Liver (tissue), 9 donors: ENCODE results near the gene CCN5. TPM values are rescaled to one million over a fixed set of nuclear protein-coding genes. Genes with fewer than 3 reads are reported as not detected.

Experiments
- DNase-seq: peaks from one replicate; pipeline ENCODE4 v3.0.0-alpha.2; 2017; ENCODE audit warnings: low spot score
- H3K27ac ChIP-seq, 2 donors: one replicate each; pipeline ENCODE4 v1.7.0; 2013; ENCODE audit warnings: inconsistent platforms in 2 of 2, low read length in 2 of 2, control low read depth in 1 of 2, low read depth in 1 of 2, mild to moderate bottlenecking in 1 of 2
- H3K27me3 ChIP-seq, 4 donors: one replicate each; pipeline versions ENCODE4 v1.6.1 to v1.7.0; 2013; ENCODE audit warnings: low read length in 3 of 4, inconsistent platforms in 1 of 4, mild to moderate bottlenecking in 1 of 4, moderate library complexity in 1 of 4; ENCODE audit not compliant: control insufficient read depth in 4 of 4, insufficient read depth in 4 of 4
- H3K36me3 ChIP-seq, 4 donors: one replicate each; pipeline versions ENCODE4 v1.6.1 to v1.7.0; 2013; ENCODE audit warnings: low read length in 3 of 4, mild to moderate bottlenecking in 3 of 4, low read depth in 1 of 4, moderate library complexity in 1 of 4; ENCODE audit not compliant: control insufficient read depth in 4 of 4, insufficient read depth in 3 of 4
- H3K4me1 ChIP-seq, 4 donors: one replicate each; pipeline versions ENCODE4 v1.6.1 to v1.7.0; 2013; ENCODE audit warnings: low read length in 3 of 4, mild to moderate bottlenecking in 3 of 4, moderate library complexity in 1 of 4; ENCODE audit not compliant: control insufficient read depth in 4 of 4, insufficient read depth in 4 of 4
- H3K4me3 ChIP-seq, 3 donors: one replicate each; pipeline versions ENCODE4 v1.6.1 to v1.7.0; 2013; ENCODE audit warnings: low read length in 3 of 3, control low read depth in 1 of 3, low read depth in 1 of 3, mild to moderate bottlenecking in 1 of 3
- H3K9ac ChIP-seq, 2 donors: one replicate each; pipeline ENCODE4 v1.7.0; 2013; ENCODE audit warnings: low read length in 2 of 2, mild to moderate bottlenecking in 2 of 2, moderate library complexity in 2 of 2, control low read depth in 1 of 2, low read depth in 1 of 2
- H3K9me3 ChIP-seq, 4 donors: one replicate each; pipeline versions ENCODE4 v1.6.1 to v1.7.0; 2013; ENCODE audit warnings: low read length in 3 of 4; ENCODE audit not compliant: control insufficient read depth in 4 of 4
- ATF3 ChIP-seq: IDR thresholded peaks from 2 replicates; pipeline ENCODE4 v1.6.1; 2016; ENCODE audit warnings: antibody characterized with exemption
- CTCF ChIP-seq: fragments of 150-350 bp; IDR thresholded peaks from 2 replicates; pipeline ENCODE4 v1.5.1; 2017; ENCODE audit warnings: improper control_type of control experiment, low read depth, low read length; ENCODE audit not compliant: missing input control
- EGR1 ChIP-seq, 2 donors: IDR thresholded peaks; 2 replicates each; pipeline ENCODE4 v1.6.1; 2016 to 2018; ENCODE audit warnings: antibody characterized with exemption in 2 of 2, low read depth in 2 of 2
- FOXA1 ChIP-seq: IDR thresholded peaks from 2 replicates; pipeline ENCODE4 v1.6.1; 2016; ENCODE audit warnings: antibody characterized with exemption
- FOXA2 ChIP-seq: IDR thresholded peaks from 2 replicates; pipeline ENCODE4 v1.6.1; 2016; ENCODE audit warnings: antibody characterized with exemption
- HNF4A ChIP-seq, 2 donors: conservative IDR thresholded peaks; 2 replicates each; pipeline ENCODE4 v1.6.1; 2016; ENCODE audit warnings: antibody characterized with exemption in 2 of 2, mild to moderate bottlenecking in 2 of 2
- HNF4G ChIP-seq: IDR thresholded peaks from 2 replicates; pipeline ENCODE4 v1.6.1; 2016; ENCODE audit warnings: antibody characterized with exemption
- JUND ChIP-seq, 2 donors: IDR thresholded peaks; 2 replicates each; pipeline ENCODE4 v1.6.1; 2016; ENCODE audit warnings: antibody characterized with exemption in 2 of 2
- MAX ChIP-seq: IDR thresholded peaks from 2 replicates; pipeline ENCODE4 v1.6.1; 2016; ENCODE audit warnings: antibody characterized with exemption
- NR2F2 ChIP-seq: IDR thresholded peaks from 2 replicates; pipeline ENCODE4 v1.6.1; 2016; ENCODE audit warnings: antibody characterized with exemption
- RAD21 ChIP-seq, 2 donors: IDR thresholded peaks; 2 replicates each; pipeline ENCODE4 v1.6.1; 2016; ENCODE audit warnings: antibody characterized with exemption in 2 of 2, mild to moderate bottlenecking in 2 of 2
- REST ChIP-seq: IDR thresholded peaks from 2 replicates; pipeline ENCODE4 v1.6.1; 2016; ENCODE audit warnings: antibody characterized with exemption, mild to moderate bottlenecking
- RXRA ChIP-seq, 2 donors: IDR thresholded peaks; 2 replicates each; pipeline ENCODE4 v1.6.1; 2017 to 2018; ENCODE audit warnings: antibody characterized with exemption in 2 of 2, mild to moderate bottlenecking in 1 of 2
- SP1 ChIP-seq: IDR thresholded peaks from 2 replicates; pipeline ENCODE4 v1.6.1; 2018; ENCODE audit warnings: antibody characterized with exemption, mild to moderate bottlenecking
- TAF1 ChIP-seq: conservative IDR thresholded peaks from 2 replicates; pipeline ENCODE4 v1.6.1; 2016; ENCODE audit warnings: antibody characterized with exemption, mild to moderate bottlenecking
- YY1 ChIP-seq: IDR thresholded peaks from 2 replicates; pipeline ENCODE4 v1.6.1; 2016; ENCODE audit warnings: antibody characterized with exemption, mild to moderate bottlenecking
- ZBTB33 ChIP-seq: IDR thresholded peaks from 2 replicates; pipeline ENCODE4 v1.6.1; 2016; ENCODE audit warnings: antibody characterized with exemption
- WGBS: extraction: QIAGEN DNeasy Blood & Tissue Kit; methylation state at CpG from one replicate; pipeline ENCODE4 v1.1.7; 2013; 5-methylcytosine and 5-hydroxymethylcytosine counted together
- polyA plus RNA-seq, 2 donors: library from polyadenylated mRNA; stranded (reverse) in 1 of 2; unstranded in 1 of 2; fragments of 200-250 nt in 1 of 2; fragments of >200 nt in 1 of 2; fragmentation: Nextera tagmentation in 1 of 2; extraction: Ambion mirVana in 1 of 2; gene quantifications; one replicate each; pipeline versions ENCODE4 v1.2.1 to v1.2.3, GENCODE V29; 2013 to 2015
- total RNA-seq, 2 donors: library from RNA; depleted of rRNA; stranded (reverse); fragments of >200 nt; gene quantifications; one replicate each; pipeline ENCODE4 v1.2.3, GENCODE V29; 2014
- donor health status: healthy.
- donor health status: healthy.
- donor health status: healthy.
- donor health status: healthy.
- donor health status: healthy.

The CCN5 gene
- total and polyA plus RNA-seq, 4 donors: 1.2 to 3.6 (median 1.9) TPM; not detected in 1

- no peak overlapping the region for H3K4me3 ChIP-seq
- H3K27ac ChIP-seq: no peak overlapping the region
- 49% methylated on average over 4 of the region's 4 CpGs for WGBS
- H3K9me3 ChIP-seq: no peaks in the 10 kb centered on the region
- no peak for DNase-seq
- TF ChIP-seq CTCF: no peak
- TF ChIP-seq MAX: no peak
- no peak for TF ChIP-seq NR2F2
- no peak for TF ChIP-seq EGR1 (IDR thresholded peaks at IDR 0.05; ENCODE audit: low read depth in 2 of 2)
- TF ChIP-seq HNF4A (conservative IDR thresholded peaks at IDR 0.05): no peak
- TF ChIP-seq ZBTB33: no peak
- no peak for TF ChIP-seq ATF3
- TF ChIP-seq SP1: no peak
- TF ChIP-seq HNF4G: no peak
- no peak for TF ChIP-seq YY1
- no peak for TF ChIP-seq JUND (IDR thresholded peaks at IDR 0.05)
- TF ChIP-seq RAD21 (IDR thresholded peaks at IDR 0.05): no peak
- no peak for TF ChIP-seq FOXA1
- no peak for TF ChIP-seq TAF1
- no peak for TF ChIP-seq FOXA2
- TF ChIP-seq RXRA (IDR thresholded peaks at IDR 0.05): no peak
- no peak for TF ChIP-seq REST
- H3K4me1 ChIP-seq: no peaks in the 10 kb centered on the region
- H3K36me3 ChIP-seq: no peaks in the 10 kb centered on the region
- H3K27me3 ChIP-seq: no peaks in the 10 kb centered on the region
- no peak overlapping the region for H3K9ac ChIP-seq
Measured at GRCh38 chr20:44765091-44765490, 49.9 kb downstream of the CCN5 start.
